Osteoblast (primary cell): ENCODE data around the gene HGS. TPM values are rescaled to one million over a fixed set of nuclear protein-coding genes. Genes with fewer than 3 reads are reported as not detected.

Source experiments
- DNase-seq: peaks from one replicate; pipeline ENCODE4 v3.0.0; 2011; ENCODE audit warnings: low spot score, mixed read lengths; ENCODE audit not compliant: insufficient read length; ENCODE audit errors: missing footprints
- H2AFZ ChIP-seq: 2 replicates; pipeline ENCODE4 v1.6.0; 2011; ENCODE audit warnings: mild to moderate bottlenecking, low read length
- H3K27ac ChIP-seq: 2 replicates; pipeline ENCODE4 v1.5.1; 2011; ENCODE audit warnings: mild to moderate bottlenecking, low read depth, low read length, moderate library complexity
- H3K27me3 ChIP-seq: 2 replicates; pipeline ENCODE4 v1.6.0; 2012; ENCODE audit warnings: mild to moderate bottlenecking, control low read depth, inconsistent platforms, low read length, moderate library complexity; ENCODE audit not compliant: insufficient read depth
- H3K36me3 ChIP-seq: 2 replicates; pipeline ENCODE4 v1.5.1; 2011; ENCODE audit warnings: mild to moderate bottlenecking, low read length, control low read depth, moderate library complexity; ENCODE audit not compliant: insufficient read depth
- H3K4me1 ChIP-seq: 2 replicates; pipeline ENCODE4 v1.5.1; 2011; ENCODE audit warnings: mild to moderate bottlenecking, low read length, control low read depth, moderate library complexity; ENCODE audit not compliant: insufficient read depth
- H3K4me2 ChIP-seq: 2 replicates; pipeline ENCODE4 v1.6.0; 2011; ENCODE audit warnings: mild to moderate bottlenecking, low read length; ENCODE audit not compliant: insufficient read depth
- H3K4me3 ChIP-seq: fragments of 200-600 bp; sonication (generic); 3 replicates; pipeline ENCODE4 v1.5.1; 2012; ENCODE audit warnings: mild to moderate bottlenecking, low read length, inconsistent platforms; ENCODE audit not compliant: insufficient read depth
- H3K79me2 ChIP-seq: 2 replicates; pipeline ENCODE4 v1.6.0; 2012; ENCODE audit warnings: mild to moderate bottlenecking, low read length, control low read depth, inconsistent platforms; ENCODE audit not compliant: insufficient read depth
- H3K9me3 ChIP-seq: 2 replicates; pipeline ENCODE4 v1.5.1; 2011; ENCODE audit warnings: low read depth, low read length, control low read depth
- H4K20me1 ChIP-seq: 2 replicates; pipeline ENCODE4 v1.6.0; 2012; ENCODE audit warnings: mild to moderate bottlenecking, low read length, control low read depth; ENCODE audit not compliant: insufficient read depth
- CTCF ChIP-seq: IDR thresholded peaks from 2 replicates; pipeline ENCODE4 v1.5.1; 2011; ENCODE audit warnings: mild to moderate bottlenecking, low read depth, low read length, moderate library complexity; ENCODE audit errors: extremely low read depth
- total RNA-seq: library from RNA; depleted of rRNA; stranded (reverse); fragments of >200 nt; gene quantifications from 2 replicates; pipeline ENCODE4 v1.2.3, GENCODE V29; 2012

Gene HGS
- total RNA-seq, 1 donor: 110 TPM

- H3K4me1 ChIP-seq: peaks cover 1% of the 10 kb centered on the region
- H3K36me3 ChIP-seq: peaks cover 91% of the 10 kb centered on the region
- no peak overlapping the region for H3K27ac ChIP-seq
- peaks cover 74% of the 10 kb centered on the region for H4K20me1 ChIP-seq
- no peaks in the 10 kb centered on the region for H3K27me3 ChIP-seq
- H2AFZ ChIP-seq: no peak overlapping the region
- DNase-seq: peak; percentile 66
- no peak overlapping the region for H3K4me2 ChIP-seq
- peaks cover 92% of the 10 kb centered on the region for H3K79me2 ChIP-seq
- H3K9me3 ChIP-seq: no peaks in the 10 kb centered on the region
- no peak for TF ChIP-seq CTCF
- no peak overlapping the region for H3K4me3 ChIP-seq
These were observed 6.7 kb downstream of the HGS start for GRCh38 chr17:81690549-81690948.

GRCh38 chr17:81691196-81691595 lies 7.4 kb downstream of the HGS start:
- DNase-seq: peak; percentile 68
- peaks cover 90% of the 10 kb centered on the region for H3K79me2 ChIP-seq

GRCh38 chr17:81691608-81692007 lies 7.8 kb downstream of the HGS start:
- H3K36me3 ChIP-seq: peaks cover 88% of the 10 kb centered on the region
- peaks cover 65% of the 10 kb centered on the region for H4K20me1 ChIP-seq
- H3K4me3 ChIP-seq: no peak overlapping the region
- H2AFZ ChIP-seq: no peak overlapping the region
- H3K79me2 ChIP-seq: peaks cover 90% of the 10 kb centered on the region
- H3K4me2 ChIP-seq: no peak overlapping the region
- H3K9me3 ChIP-seq: no peaks in the 10 kb centered on the region
- TF ChIP-seq CTCF: no peak
- DNase-seq: no peak
- H3K4me1 ChIP-seq: no peaks in the 10 kb centered on the region
- H3K27ac ChIP-seq: no peak overlapping the region
- no peaks in the 10 kb centered on the region for H3K27me3 ChIP-seq

More at GRCh38 chr17:81691196-81691595, 7.4 kb downstream of the HGS start:
- Histone ChIP-seq H4K20me1 (peaks cover 69% of the 10 kb centered on the region), H3K27me3 (no peaks in the 10 kb centered on the region), H3K27ac (no peak overlapping the region), H3K9me3 (no peaks in the 10 kb centered on the region), H3K4me2 (no peak overlapping the region), H3K36me3 (peaks cover 88% of the 10 kb centered on the region), H2AFZ (no peak overlapping the region), H3K4me1 (no peaks in the 10 kb centered on the region), H3K4me3 (no peak overlapping the region)
- no peak for TF ChIP-seq CTCF

- no peak overlapping the region for H3K27ac ChIP-seq
- H3K4me1 ChIP-seq: no peaks in the 10 kb centered on the region
- no peaks in the 10 kb centered on the region for H3K27me3 ChIP-seq
- no peak overlapping the region for H3K4me2 ChIP-seq
- H3K4me3 ChIP-seq: no peak overlapping the region
- H3K79me2 ChIP-seq: peaks cover 89% of the 10 kb centered on the region
- peak; percentile 82 for DNase-seq
- peaks cover 54% of the 10 kb centered on the region for H4K20me1 ChIP-seq
- no peak overlapping the region for H2AFZ ChIP-seq
- TF ChIP-seq CTCF: no peak
- peaks cover 87% of the 10 kb centered on the region for H3K36me3 ChIP-seq
- no peaks in the 10 kb centered on the region for H3K9me3 ChIP-seq
These were observed 9.8 kb downstream of the HGS start for GRCh38 chr17:81693509-81694210.
